HG03039 (cell line): ENCODE data around the gene WFDC1.

ENCODE experiments used
- ATAC-seq: cut with Tn5 transposase; IDR thresholded peaks from one replicate; pipeline ENCODE4 v1.9.1; 2021; ENCODE audit warnings: mild to moderate bottlenecking, moderate library complexity; ENCODE audit not compliant: unreplicated experiment

The WFDC1 gene

DNA sequence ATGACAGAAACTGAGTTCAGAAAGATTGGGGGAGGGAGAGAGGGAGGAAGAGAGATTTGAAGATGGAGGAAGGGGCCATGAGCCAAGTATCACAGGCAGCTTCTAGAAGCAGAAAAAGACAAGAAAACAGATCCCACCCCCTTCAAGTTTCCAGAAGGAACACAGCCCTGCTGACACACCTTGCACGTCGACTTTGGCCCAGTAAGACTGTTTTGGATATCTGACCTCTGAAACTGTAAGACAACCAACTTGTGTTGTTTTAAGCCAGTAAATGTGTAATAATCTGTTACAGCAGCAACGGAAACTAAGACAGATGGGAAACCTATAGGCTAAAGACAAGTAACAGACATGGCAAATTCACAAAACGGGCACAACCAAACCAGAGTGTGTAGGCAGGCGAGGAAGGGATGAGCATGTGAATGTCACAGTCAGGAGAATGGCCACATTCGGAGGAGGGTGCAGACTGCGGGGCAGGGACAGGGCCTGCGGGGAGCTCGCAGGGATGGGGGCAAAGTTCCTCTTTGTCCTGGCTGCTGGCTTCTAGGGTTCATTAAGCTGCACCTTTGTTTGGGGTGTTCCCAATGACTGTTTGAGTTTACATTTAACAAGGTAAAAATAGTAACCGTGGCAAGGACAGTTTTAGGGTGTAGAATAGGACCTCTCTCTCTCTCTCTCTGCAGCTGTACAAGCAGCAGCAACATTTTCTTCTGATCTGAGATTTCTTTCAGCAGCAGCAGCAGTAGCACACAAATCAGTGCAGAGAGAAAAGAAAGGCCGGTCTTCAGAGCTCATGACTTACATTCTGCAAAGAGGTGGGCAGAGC is 55.4 kb downstream of the WFDC1 start:
- ATAC-seq = no peak

DNA sequence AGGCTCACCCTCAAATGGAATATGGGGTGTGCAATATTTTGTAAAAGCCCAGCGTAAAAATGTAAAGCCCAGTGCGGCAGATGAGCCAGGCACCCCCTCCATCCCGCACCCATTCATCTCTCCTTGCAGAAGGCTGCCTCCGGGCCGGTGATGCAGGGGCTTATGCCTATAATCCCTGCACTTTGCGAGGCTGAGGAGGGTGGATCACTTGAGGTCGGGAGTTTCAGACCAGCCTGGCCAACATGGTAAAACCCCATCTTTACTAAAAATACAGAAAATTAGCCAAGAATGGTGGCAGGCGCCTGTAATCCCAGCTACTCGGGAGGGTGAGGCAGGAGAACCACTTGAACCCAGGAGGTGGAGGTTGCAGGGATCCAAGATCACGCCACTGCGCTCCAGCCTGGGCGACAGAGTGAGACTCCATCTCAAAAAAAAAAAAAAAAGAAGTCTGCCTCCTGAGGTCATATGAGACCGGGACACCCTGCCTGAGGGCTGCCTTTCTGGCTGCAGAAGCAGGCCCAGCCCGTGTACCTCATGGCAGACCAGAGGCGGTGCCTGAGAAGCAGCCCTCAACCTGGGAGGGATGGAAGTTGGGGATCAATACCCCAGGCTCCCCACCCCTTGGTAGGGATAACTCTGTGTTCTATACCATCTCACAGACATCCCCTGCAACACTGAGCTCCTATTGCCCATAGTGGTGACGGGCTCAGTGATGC is 56.2 kb downstream of the WFDC1 start:
- ATAC-seq = no peak

DNA sequence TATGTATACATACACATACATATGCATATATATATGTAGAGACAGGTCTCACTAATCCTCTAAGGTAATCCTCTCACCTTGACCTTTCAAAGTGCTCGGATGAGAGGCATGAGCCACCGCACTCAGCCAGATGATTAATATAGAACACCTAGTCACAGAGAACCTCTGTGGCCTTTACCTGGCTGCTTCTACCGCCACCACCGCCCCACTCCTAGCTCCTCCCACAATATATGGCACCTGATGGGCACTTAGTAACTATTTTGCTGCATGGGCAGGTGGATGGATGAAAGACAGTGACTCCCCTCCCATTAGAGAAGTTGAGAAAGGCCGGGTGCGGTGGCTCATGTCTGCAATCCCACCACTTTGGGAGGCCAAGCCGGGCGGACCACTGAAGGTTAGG is 57.0 kb downstream of the WFDC1 start:
- no peak for ATAC-seq

DNA sequence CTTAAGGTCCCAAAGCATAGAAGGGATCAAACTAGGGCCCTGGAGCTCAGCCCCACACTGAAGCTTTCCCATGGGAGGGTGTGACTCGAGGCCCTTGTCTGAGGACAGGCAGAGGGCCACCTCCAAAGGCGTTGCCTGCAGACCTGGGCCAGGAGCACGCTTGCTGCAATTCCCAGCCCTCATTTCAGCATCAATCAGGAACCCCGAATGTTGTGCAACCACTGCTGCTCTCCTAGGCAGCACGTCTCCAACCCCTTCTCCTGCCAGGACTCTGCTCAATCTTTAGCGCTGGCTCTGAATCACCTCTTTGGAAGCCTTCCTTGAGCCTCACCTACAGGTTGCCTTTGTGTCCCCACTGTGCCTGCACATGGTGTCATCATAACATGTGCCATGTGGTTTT is 59.6 kb downstream of the WFDC1 start:
- no peak for ATAC-seq

DNA sequence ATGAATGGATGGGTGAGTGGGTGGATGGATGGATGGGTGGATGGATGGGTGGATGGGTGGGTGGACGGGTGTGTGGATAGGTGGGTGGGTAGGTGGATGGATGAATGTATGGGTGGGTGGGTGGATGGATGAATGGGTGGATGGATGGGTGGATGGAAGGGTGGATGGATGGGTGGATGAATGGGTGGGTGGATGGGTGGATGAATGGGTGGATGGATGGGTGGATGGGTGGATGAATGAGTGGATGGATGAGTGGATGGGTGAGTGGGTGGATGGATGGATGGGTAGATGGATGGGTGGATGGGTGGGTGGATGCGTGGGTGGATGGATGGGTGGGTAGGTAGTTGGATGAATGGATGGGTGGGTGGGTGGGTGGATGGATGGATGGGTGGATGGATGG is 60.5 kb downstream of the WFDC1 start:
- ATAC-seq = no peak

DNA sequence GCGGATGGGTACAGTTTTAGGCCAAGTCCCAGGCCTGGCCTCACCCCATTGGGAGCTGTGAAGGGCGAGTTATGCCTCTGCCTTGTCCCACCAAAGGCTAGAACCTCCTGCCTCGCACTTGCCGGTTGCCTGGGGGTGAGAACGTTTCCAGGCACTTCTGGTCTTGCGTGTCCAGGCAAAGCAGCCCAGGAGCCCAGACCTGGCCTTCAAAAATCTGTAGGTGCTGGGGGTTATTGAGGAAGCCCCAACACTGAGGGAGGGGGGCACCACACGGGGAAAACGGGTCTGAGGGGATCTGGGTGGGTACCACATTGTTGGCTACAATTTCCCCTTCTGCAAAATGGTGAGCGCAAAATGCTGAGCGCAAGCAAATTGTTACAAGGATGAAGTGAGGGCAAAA is 61.5 kb downstream of the WFDC1 start:
- ATAC-seq = no peak

DNA sequence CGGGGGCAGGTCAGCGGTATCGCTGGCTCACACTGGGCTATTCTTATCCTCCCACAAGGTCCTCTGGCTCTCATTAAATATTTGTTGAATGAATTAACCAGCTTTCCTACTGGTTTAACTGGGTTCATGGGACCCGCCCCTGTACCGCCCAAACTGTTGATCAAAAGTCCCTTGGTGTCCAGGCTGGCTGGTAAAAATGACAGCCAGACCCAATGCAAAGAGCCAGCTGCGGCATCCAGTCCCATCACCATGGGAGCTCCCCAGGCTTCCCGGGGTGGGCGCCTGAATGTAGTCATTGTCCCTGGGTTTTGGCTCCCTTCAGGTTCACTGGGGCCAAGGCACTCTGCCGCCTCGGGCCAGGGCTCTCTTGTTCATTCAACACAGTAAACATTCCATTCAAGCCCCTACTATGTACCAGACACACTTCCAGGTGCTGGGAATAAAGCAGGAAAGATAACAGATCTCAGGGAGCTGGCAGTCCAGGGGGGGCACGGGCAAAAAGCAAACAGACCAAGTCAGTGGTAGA is 62.0 kb downstream of the WFDC1 start:
- no peak for ATAC-seq

DNA sequence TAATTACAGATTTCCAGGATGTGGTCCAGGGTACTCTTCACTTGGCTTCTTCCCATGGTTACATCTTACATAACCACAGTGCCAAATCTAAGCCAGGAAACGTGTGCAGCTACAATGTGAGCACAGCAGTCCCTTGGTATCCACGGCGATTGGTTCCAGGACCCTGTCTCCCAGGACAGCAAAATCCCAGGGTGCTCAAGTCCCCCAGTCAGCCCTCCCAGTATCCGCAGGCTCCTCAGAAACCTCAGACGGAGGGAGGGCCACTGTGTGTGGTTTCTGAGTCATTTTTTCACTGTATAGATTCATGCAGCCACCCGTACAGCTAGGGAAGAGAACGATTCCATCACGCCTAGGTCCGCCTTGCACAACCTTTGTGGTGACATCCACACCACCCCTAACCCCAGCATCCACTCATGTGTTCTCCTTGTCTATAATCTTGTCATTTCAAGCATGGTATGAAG is 62.5 kb downstream of the WFDC1 start:
- no peak for ATAC-seq

DNA sequence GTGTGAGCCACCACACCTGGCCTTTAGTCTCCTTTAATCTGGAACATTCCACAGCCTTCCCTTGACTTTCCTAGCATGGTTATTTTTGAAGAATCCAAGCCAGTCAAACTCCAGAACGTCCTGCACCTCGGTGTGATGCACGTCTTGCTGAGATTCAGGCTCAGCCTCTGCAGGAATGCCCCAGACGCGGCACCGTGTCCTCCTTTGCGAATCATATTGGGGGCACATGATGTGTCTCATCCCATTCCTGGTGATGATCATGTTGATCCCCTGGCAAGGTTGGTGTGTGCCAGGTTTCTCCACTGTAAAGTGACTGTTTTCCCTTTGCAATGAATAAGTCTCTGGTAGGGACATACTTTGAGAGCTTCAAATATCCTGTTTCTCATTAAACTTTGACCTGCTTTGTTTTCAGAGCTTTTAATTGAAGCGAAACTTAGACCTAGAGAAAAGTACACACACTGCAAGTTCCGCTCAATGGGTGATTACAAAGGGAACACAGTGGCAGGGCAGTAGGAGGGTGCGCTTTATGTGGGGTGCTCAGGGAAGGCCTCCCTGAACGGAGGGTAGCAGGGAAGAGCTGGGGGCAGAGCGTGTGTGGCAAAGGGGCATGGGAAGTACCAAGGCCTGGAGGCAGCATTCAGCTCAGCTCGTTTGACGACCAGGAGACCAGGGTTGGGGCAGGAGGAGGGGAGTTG is 64.1 kb downstream of the WFDC1 start:
- no peak for ATAC-seq

DNA sequence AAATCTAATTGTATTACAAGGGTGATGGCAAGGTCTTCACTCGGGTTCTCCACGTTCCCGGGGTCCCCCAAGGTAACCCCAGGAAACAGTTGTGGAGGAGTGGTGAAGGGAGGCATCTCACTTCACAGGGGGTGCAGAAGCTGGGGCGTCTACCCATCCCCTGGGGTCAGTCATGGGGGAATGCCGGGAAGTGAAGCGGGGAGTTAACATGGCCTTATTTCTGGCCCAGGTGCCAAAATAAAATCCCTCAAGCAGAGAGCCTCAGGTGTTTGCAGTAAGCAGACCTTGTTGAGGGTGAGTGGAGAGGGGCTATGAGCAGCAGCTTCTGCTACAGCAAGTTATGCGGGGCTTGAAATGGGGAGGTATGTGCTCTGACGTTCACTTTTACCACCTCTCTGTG is 64.6 kb downstream of the WFDC1 start:
- ATAC-seq = no peak

DNA sequence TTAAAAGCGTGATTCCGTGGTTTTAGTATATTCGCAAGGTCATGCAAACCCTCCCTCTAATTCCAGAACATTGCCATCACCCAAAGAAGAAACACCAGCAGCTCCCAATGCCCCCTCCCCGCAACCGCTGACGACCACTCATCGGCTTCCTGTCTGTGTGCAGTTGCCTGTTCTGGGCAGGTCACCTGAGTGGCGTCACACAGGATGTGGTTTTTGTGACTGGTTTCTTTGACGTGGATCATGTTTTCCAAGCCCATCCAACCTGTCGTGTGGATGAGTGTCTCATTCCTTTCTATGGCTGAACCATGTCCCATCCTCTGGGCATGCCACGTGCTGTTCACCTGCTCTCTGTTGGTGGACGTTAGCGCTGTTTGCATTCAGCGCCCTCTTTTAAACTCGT is 65.5 kb downstream of the WFDC1 start:
- no peak for ATAC-seq

DNA sequence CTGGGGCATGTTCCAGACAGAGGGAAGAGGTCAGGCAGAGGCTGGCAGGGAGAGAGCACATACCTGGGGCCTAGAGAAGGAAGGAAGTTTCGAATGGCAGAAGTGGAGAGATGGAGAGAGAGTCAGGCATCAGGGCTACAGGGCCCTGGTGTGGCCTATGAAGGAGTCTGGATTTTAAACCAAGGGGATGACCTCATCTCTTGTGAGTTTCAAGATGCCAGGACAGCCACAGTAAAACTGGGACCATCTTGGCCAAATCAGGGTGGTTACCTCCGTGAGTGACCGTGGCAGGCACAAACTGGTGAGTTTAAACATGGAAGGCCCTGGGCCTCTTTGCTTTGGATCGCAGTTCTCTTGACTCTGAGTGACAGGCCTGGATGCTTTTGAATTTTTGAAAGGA is 66.1 kb downstream of the WFDC1 start:
- ATAC-seq = no peak

DNA sequence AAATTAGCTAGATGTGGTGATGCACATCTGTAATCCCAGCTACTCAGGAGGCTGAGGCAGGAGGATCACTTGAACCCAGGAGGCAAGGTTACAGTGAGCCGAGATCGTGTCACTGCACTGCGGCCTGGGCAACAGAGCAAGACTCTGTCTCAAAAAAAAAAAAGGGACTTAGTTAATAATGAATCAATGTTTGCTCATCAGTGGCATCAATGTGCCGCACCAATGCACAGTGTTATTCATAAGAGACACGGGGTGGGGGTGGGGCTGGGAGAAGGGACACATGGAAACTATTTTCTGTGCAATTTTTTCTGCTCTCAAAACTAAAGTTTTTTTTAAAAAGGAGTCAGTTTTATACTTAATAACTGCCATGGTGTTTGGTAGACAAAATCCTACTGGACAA is 66.9 kb downstream of the WFDC1 start:
- ATAC-seq = no peak

DNA sequence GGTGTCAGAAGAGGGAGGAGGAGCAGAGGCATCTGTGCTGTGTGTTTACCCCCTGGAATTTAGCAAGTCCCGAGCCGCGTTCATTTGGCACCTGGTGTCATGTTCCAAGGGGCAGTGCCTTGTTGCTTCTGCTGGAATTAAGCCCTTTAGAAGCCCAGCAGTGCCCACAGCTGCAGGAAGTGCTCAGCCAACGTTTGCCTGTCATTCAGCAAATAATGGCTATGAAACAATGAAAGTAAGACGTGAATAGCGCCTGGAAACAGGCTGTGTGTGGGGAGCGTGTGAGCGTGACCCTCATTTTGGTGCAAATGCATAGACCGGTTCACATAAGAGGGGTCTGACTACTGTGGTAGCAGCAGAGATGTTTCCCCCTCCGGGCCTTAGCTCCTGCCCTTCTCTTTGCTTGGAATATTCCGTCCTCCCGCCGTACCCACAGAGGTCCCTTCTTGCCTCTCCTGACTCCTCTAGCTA is 67.8 kb downstream of the WFDC1 start:
- no peak for ATAC-seq

DNA sequence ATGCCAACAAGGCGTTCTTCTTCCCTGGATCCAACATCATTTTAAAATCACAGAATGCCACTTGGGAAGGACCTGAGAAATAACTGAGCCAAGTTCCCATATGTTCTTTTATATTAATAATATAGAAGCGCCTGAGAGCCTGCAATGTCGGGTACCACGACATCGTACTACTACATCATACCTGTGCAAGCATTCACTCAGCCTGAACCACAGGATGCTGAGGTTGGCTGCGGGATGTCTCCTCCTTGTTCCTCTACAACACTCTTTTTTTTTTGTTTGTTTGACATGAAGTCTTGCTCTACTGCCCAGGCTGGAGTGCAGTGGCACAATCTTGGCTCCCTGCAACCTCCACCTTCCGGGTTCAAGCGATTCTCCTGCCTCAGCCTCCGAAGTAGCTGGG is 71.5 kb downstream of the WFDC1 start:
- ATAC-seq = no peak

DNA sequence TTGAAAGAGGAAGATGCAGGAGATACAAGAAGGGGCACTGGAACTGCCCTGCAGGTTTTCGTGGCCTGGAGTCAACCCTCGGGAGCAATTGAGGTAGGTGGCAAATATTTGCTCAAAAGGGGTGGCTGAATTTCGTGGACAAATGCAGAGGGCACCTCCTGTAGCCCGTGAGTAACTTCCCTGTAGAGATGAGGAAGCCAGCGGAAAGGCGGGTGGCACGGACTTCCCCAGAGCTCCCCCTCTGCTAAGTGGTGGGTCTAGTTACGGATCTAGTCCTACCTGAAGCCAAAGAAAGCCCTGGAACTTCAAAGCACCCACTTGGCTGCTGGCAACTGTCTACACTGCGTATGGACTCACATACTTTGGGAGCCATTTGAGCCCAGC is 72.6 kb downstream of the WFDC1 start:
- ATAC-seq = no peak

DNA sequence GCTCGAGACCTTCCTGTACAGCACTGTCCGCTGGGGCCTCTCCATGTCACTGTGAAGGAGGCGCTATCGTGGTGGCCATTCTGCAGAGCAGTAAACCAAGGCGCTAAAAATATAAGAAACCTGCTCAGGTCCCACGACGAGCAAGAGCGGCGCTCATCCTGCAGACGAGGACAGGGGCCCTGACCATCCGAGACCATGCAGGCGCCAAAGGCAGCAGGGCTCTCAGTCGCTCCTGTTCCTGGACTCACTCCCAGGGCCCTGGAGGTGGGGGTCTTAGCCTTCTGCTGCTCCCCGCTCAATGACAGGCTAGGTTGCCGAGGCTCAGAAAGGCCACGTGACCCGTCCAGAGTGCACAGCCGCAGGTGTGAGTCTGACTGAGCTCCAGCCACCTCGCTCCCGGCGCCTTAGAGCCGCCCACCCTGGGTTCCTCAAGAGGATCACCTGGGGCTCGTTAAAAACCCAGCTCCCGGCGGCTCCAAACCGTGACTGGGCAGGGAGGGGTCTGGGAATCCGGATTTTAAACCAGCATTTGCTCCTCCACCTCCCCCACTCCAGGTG is 73.2 kb downstream of the WFDC1 start:
- ATAC-seq = no peak

DNA sequence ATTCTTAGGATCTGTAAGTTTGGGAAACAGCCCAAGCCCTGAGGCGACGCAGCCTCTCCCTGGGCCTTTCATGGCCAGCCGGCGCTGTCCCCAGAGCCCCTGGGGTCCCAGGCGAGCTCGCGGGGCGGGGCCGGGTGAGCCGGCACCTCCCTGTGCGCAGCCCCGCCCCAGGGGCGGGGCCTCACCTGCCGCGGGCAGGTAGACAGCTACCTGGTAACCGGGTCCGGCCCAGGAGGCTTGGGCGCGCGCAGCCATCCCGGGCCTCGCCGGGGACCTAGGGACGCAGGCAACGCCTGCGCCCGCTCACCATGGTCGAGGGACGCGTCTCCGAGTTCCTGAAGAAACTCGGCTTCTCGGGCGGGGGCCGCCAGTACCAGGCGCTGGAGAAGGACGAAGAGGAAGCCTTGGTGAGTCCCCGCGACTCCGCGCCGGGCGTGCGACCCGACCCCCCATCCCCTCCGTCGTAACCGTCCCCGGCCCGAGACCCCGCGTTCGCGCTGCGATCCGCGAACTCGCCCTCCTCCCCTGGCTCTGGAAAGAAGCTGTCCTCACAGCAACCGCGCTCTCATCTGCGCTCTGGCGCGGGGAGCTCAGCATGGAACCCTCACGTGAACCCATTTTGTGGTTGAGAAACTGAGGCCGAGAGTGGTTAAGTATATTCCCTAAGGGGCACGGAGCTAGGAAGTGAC is 73.8 kb downstream of the WFDC1 start, which contains the start of gene ATP2C2:
Gene ATP2C2 (plus strand): TSS at position 231 of the 689 bp plus-strand sequence. CDS start 78 bp downstream, at position 309.
- ATAC-seq = no peak

DNA sequence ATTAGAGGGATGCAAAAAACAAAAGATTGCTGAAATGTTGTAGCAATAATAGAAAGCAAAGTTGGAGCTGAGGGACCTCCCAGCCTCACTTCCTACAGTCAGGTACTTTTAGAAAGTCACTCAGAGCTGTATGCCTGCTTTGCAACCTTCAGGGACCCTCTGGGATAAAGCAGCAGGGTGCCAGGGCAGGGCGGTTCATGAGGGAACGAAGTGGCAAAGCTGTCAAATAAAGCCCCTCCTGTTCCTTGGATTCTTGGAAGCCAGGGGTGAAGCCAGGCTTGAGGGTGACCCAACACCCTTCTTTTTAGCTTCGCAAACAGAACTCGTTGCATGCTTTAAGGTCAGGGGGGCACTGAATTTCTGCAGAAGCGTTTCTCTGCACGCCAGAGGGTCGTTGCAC is 74.4 kb downstream of the WFDC1 start:
- ATAC-seq = no peak

DNA sequence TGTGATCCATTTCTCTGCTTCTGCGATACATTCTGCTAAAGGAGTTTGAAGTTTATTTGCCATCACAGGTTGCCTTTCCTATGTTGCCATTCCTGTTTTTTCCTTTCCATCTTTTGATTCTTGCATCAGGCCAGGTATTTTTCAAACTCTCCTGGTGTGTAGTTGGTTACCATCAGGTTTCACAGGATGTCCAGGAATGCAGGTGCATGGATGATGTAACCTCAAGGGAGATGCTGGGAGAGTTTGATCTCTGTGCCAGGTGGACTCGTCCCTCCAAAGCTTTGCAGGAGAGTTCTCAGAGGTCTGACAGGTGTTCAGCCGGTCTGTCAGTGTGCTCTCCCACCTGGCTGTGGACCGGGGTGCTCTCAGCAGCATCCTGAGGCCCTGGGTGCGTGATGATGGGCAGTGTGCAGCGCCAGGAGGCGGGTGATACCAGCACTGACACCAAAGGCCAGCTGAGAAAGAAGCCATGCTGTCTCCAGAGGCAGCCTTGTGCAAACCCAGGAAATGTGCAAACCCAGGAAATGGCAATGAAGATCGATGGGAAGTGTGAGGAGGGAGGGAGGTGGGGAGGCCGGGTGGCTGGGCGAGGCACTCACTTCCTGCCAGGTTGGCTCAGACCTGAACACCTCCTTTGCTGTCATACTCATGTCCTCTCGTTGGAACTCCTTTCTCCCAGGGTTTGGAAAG is 75.4 kb downstream of the WFDC1 start:
- ATAC-seq = no peak
